Lung (tissue), 13 donors: ENCODE results near the gene KRTAP4-1. TPM values are rescaled to one million over a fixed set of nuclear protein-coding genes. Genes with fewer than 3 reads are reported as not detected.
"Not testable (repeated sequence)": the region's sequence is repeated elsewhere in the genome, so short reads cannot be mapped to it uniquely, and the experiment has no call there.

ENCODE experiments used
- ATAC-seq: fragments of 200-7000 bp; cut with Tn5 transposase; one replicate; pipeline ENCODE4 v1.9.1; 2020; ENCODE audit warnings: moderate number of reproducible peaks; ENCODE audit not compliant: insufficient read depth, low FRiP score
- DNase-seq, 3 donors: peaks; one replicate each; pipeline ENCODE4 v3.0.0-alpha.2; 2013 to 2017
- H3K27ac ChIP-seq, 2 donors: one replicate each; pipeline ENCODE4 v1.5.1; 2013; ENCODE audit warnings: mild to moderate bottlenecking in 2 of 2, moderate library complexity in 2 of 2, control low read depth in 1 of 2, inconsistent platforms in 1 of 2, low read depth in 1 of 2, low read length in 1 of 2
- H3K27me3 ChIP-seq, 3 donors: one replicate each; pipeline ENCODE4 v1.5.1; 2013; ENCODE audit warnings: low read length in 2 of 3; ENCODE audit not compliant: control insufficient read depth in 3 of 3, insufficient read depth in 3 of 3
- H3K36me3 ChIP-seq, 4 donors: one replicate each; pipeline ENCODE4 v1.5.1; 2013; ENCODE audit warnings: low read length in 4 of 4, mild to moderate bottlenecking in 1 of 4, moderate library complexity in 1 of 4; ENCODE audit not compliant: control insufficient read depth in 4 of 4, insufficient read depth in 4 of 4
- H3K4me1 ChIP-seq, 5 donors: one replicate each; pipeline ENCODE4 v1.5.1; 2013; ENCODE audit warnings: low read length in 5 of 5, mild to moderate bottlenecking in 2 of 5, moderate library complexity in 1 of 5; ENCODE audit not compliant: control insufficient read depth in 5 of 5, insufficient read depth in 5 of 5
- H3K4me3 ChIP-seq: one replicate; pipeline ENCODE4 v1.5.1; 2013; ENCODE audit warnings: mild to moderate bottlenecking, control low read depth, moderate library complexity
- H3K9ac ChIP-seq, 2 donors: one replicate each; pipeline ENCODE4 v1.5.1; 2013; ENCODE audit warnings: low read length in 2 of 2, control low read depth in 1 of 2; ENCODE audit not compliant: insufficient read depth in 1 of 2
- H3K9me3 ChIP-seq, 4 donors: one replicate each; pipeline ENCODE4 v1.5.1; 2013; ENCODE audit warnings: low read length in 3 of 4, mild to moderate bottlenecking in 1 of 4, moderate library complexity in 1 of 4; ENCODE audit not compliant: control insufficient read depth in 4 of 4, insufficient read depth in 3 of 4
- WGBS, 2 donors: extraction: QIAGEN DNeasy Blood & Tissue Kit; methylation state at CpG; one replicate each; pipeline ENCODE4 v1.1.7; 2013; 5-methylcytosine and 5-hydroxymethylcytosine counted together
- polyA plus RNA-seq, 2 donors: library from polyadenylated mRNA; stranded (reverse); fragments of 200-250 nt; gene quantifications; one replicate each; pipeline ENCODE4 v1.2.1, GENCODE V29; 2013
- small RNA-seq: library from RNA; depleted of rRNA; stranded (forward); fragments of <200 nt; gene quantifications from one replicate; pipeline ENCODE3, GENCODE V24; 2014; ENCODE audit warnings: low replicate concordance
- total RNA-seq, 2 donors: library from RNA; depleted of rRNA in 1 of 2; stranded (reverse); fragments of >200 nt in 1 of 2; gene quantifications; one replicate each; pipeline ENCODE4 v1.2.1, GENCODE V29; 2014 to 2021
- TF ChIP-seq, protein P1 (sequence below): IDR thresholded peaks from 2 replicates; pipeline ENCODE4 v1.5.1; 2012; ENCODE audit warnings: mild to moderate bottlenecking; ENCODE audit errors: control extremely low read depth, extremely low read depth
- donor health status: control.
- donor health status: control.
- donor health status: Bipolar disorder and iron deficiency.
- donor health status: healthy.
- donor health status: DM: yes; HTN: yes; CAD: no.

Gene KRTAP4-1
- total and polyA plus RNA-seq, 4 donors, result not detected

DNA sequence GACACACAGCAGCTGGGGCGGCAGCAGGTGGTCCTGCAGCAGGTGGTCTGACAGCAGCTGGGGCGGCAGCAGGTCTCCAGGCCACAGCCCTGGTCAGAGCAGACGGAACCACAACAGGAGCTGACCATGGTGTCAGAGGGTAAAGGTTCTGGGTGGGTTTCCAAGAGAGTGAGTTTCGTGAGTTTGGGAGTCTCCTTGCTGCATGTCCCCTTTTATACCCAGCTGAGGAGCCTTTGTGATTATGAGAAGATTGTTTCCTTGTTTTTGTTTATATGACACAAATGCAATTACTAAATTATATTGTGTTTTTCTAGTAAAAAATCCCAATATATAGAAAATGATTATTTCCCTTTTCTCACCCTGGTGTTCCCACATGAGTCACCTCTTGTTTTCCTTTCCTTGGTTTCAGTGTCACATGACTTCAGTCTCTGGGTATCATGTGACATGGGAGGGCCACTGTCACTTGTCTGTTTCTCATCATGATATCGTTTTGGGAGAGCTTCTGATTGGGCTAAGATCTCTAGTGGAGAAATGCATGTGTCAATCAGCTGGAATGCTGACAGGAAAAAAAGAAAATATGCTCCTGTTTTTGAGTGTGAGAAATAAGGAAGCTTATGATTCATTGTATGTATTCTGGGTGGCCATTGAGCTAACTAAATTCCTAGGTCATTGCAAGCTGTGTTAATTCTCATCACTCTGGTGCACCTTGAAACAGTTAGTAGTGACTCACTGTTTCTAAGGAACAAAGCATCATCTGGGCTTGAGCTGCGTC is 44.2 kb downstream of the KRTAP4-1 start, which contains the start of gene KRTAP4-6:
KRTAP4-6 (minus strand) TSS at position 185 of the 772 bp plus-strand sequence; CDS start at position 128, 57 bp downstream.
- ATAC-seq, result no peak
- TF ChIP-seq, protein P1, sequence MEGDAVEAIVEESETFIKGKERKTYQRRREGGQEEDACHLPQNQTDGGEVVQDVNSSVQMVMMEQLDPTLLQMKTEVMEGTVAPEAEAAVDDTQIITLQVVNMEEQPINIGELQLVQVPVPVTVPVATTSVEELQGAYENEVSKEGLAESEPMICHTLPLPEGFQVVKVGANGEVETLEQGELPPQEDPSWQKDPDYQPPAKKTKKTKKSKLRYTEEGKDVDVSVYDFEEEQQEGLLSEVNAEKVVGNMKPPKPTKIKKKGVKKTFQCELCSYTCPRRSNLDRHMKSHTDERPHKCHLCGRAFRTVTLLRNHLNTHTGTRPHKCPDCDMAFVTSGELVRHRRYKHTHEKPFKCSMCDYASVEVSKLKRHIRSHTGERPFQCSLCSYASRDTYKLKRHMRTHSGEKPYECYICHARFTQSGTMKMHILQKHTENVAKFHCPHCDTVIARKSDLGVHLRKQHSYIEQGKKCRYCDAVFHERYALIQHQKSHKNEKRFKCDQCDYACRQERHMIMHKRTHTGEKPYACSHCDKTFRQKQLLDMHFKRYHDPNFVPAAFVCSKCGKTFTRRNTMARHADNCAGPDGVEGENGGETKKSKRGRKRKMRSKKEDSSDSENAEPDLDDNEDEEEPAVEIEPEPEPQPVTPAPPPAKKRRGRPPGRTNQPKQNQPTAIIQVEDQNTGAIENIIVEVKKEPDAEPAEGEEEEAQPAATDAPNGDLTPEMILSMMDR, result no peak

GRCh38 chr17:41139865-41140264 is 44.8 kb downstream of the KRTAP4-1 start:
- not testable (repeated sequence) for H3K4me1 ChIP-seq, H3K27ac ChIP-seq, H3K36me3 ChIP-seq, H3K4me3 ChIP-seq, H3K9ac ChIP-seq, H3K27me3 ChIP-seq, ATAC-seq, DNase-seq
- peaks cover 0 to 12% (median 4%) of the 10 kb centered on the region in 4 donors for H3K9me3 ChIP-seq
- WGBS, 2 donors, result 89 to 97% methylated on average over 12 of the region's 12 CpGs

More for the DNA sequence above, 44.2 kb downstream of the KRTAP4-1 start, which contains the start of gene KRTAP4-6:
- Histone ChIP-seq H3K27ac (no peak within 1 kb of the TSS), H3K9me3 (peaks cover 0 to 12% (median 4%) of the 10 kb centered on the region in 4 donors), H3K27me3 (no peaks in the 10 kb centered on the region), H3K4me3 (no peak within 1 kb of the TSS), H3K4me1 (no peaks in the 10 kb centered on the region), H3K9ac (no peak within 1 kb of the TSS), H3K36me3 (no peaks in the 10 kb centered on the region)
- WGBS, 2 donors, result 91 to 92% methylated on average over 6 of the region's 6 CpGs
- DNase-seq, result no peak

Small RNA genes lying within 50 kb of the gene (small RNA-seq; reads per million reads assigned to genes)
- not detected for gene KRTAP4-17P

Other genes with a start within 250 kb of the KRTAP4-1 start
Only the 30 nearest of the 41 such genes appear.
- gene KRTAP1-5, start 157.7 kb downstream of the KRTAP4-1 start, total RNA-seq, result not detected
- gene KRTAP1-5, start 157.7 kb downstream of the KRTAP4-1 start, polyA plus RNA-seq, result not detected
- gene KRTAP1-4, start 154.7 kb downstream of the KRTAP4-1 start, total RNA-seq, result not detected
- not detected for gene KRTAP1-4, start 154.7 kb downstream of the KRTAP4-1 start, polyA plus RNA-seq
- gene KRTAP1-3, start 150.0 kb downstream of the KRTAP4-1 start, total RNA-seq, result not detected
- gene KRTAP1-3, start 150.0 kb downstream of the KRTAP4-1 start, polyA plus RNA-seq, result not detected
- gene KRTAP1-1, start 143.5 kb downstream of the KRTAP4-1 start, total RNA-seq, result not detected
- gene KRTAP1-1, start 143.5 kb downstream of the KRTAP4-1 start, polyA plus RNA-seq, result not detected
- gene KRTAP2-1, start 137.6 kb downstream of the KRTAP4-1 start, total RNA-seq, result not detected
- gene KRTAP2-1, start 137.6 kb downstream of the KRTAP4-1 start, polyA plus RNA-seq, result not detected
- gene KRTAP2-2, start 129.7 kb downstream of the KRTAP4-1 start, total RNA-seq, result not detected
- not detected for gene KRTAP2-2, start 129.7 kb downstream of the KRTAP4-1 start, polyA plus RNA-seq
- not detected for gene KRTAP2-3, start 124.8 kb downstream of the KRTAP4-1 start, total RNA-seq
- gene KRTAP2-3, start 124.8 kb downstream of the KRTAP4-1 start, polyA plus RNA-seq, result not detected
- gene KRTAP2-4, start 119.0 kb downstream of the KRTAP4-1 start, total RNA-seq, result not detected
- not detected for gene KRTAP2-4, start 119.0 kb downstream of the KRTAP4-1 start, polyA plus RNA-seq
- not detected for gene KRTAP4-7, start 100.8 kb downstream of the KRTAP4-1 start, total RNA-seq
- gene KRTAP4-7, start 100.8 kb downstream of the KRTAP4-1 start, polyA plus RNA-seq, result not detected
- gene KRTAP4-8, start 86.8 kb downstream of the KRTAP4-1 start, total RNA-seq, result not detected
- not detected for gene KRTAP4-8, start 86.8 kb downstream of the KRTAP4-1 start, polyA plus RNA-seq
- gene KRTAP4-16, start 82.7 kb downstream of the KRTAP4-1 start, total RNA-seq, result not detected
- gene KRTAP4-16, start 82.7 kb downstream of the KRTAP4-1 start, polyA plus RNA-seq, result not detected
- gene KRTAP4-9, start 79.5 kb downstream of the KRTAP4-1 start, total RNA-seq, result not detected
- gene KRTAP4-9, start 79.5 kb downstream of the KRTAP4-1 start, polyA plus RNA-seq, result not detected
- under 1 TPM in 1 of 2 donors, not detected in 1; 0.34 TPM for gene KRTAP4-11, start 66.5 kb downstream of the KRTAP4-1 start, total RNA-seq
- gene KRTAP4-11, start 66.5 kb downstream of the KRTAP4-1 start, polyA plus RNA-seq, result not detected
- not detected for gene KRTAP4-12, start 60.7 kb downstream of the KRTAP4-1 start, total RNA-seq
- gene KRTAP4-12, start 60.7 kb downstream of the KRTAP4-1 start, polyA plus RNA-seq, result not detected
- gene KRTAP4-6, start 44.4 kb downstream of the KRTAP4-1 start, total RNA-seq, result not detected
- gene KRTAP4-6, start 44.4 kb downstream of the KRTAP4-1 start, polyA plus RNA-seq, result not detected
- not detected for gene KRTAP4-5, start 35.1 kb downstream of the KRTAP4-1 start, total RNA-seq
- gene KRTAP4-5, start 35.1 kb downstream of the KRTAP4-1 start, polyA plus RNA-seq, result not detected
- gene KRTAP4-4, start 24.2 kb downstream of the KRTAP4-1 start, total RNA-seq, result not detected
- gene KRTAP4-4, start 24.2 kb downstream of the KRTAP4-1 start, polyA plus RNA-seq, result not detected
- not detected for gene KRTAP4-3, start 16.7 kb downstream of the KRTAP4-1 start, total RNA-seq
- gene KRTAP4-3, start 16.7 kb downstream of the KRTAP4-1 start, polyA plus RNA-seq, result not detected
- gene KRTAP4-2, start 6.7 kb downstream of the KRTAP4-1 start, total RNA-seq, result not detected
- not detected for gene KRTAP4-2, start 6.7 kb downstream of the KRTAP4-1 start, polyA plus RNA-seq
- not detected for gene KRTAP9-1, start 5.0 kb upstream of the KRTAP4-1 start, total RNA-seq
- gene KRTAP9-1, start 5.0 kb upstream of the KRTAP4-1 start, polyA plus RNA-seq, result not detected
- not detected for gene KRTAP9-2, start 41.7 kb upstream of the KRTAP4-1 start, total RNA-seq
- gene KRTAP9-2, start 41.7 kb upstream of the KRTAP4-1 start, polyA plus RNA-seq, result not detected
- not detected for gene KRTAP9-3, start 47.5 kb upstream of the KRTAP4-1 start, total RNA-seq
- gene KRTAP9-3, start 47.5 kb upstream of the KRTAP4-1 start, polyA plus RNA-seq, result not detected
- not detected for gene KRTAP9-8, start 53.1 kb upstream of the KRTAP4-1 start, total RNA-seq
- not detected for gene KRTAP9-8, start 53.1 kb upstream of the KRTAP4-1 start, polyA plus RNA-seq
- gene KRTAP9-4, start 64.8 kb upstream of the KRTAP4-1 start, total RNA-seq, result not detected
- gene KRTAP9-4, start 64.8 kb upstream of the KRTAP4-1 start, polyA plus RNA-seq, result not detected
- not detected for gene KRTAP9-9, start 70.5 kb upstream of the KRTAP4-1 start, total RNA-seq
- not detected for gene KRTAP9-9, start 70.5 kb upstream of the KRTAP4-1 start, polyA plus RNA-seq
- gene KRTAP9-6, start 80.5 kb upstream of the KRTAP4-1 start, total RNA-seq, result not detected
- gene KRTAP9-6, start 80.5 kb upstream of the KRTAP4-1 start, polyA plus RNA-seq, result not detected
- gene KRTAP9-7, start 90.8 kb upstream of the KRTAP4-1 start, total RNA-seq, result not detected
- gene KRTAP9-7, start 90.8 kb upstream of the KRTAP4-1 start, polyA plus RNA-seq, result not detected
- gene KRTAP29-1, start 117.9 kb upstream of the KRTAP4-1 start, total RNA-seq, result not detected
- gene KRTAP29-1, start 117.9 kb upstream of the KRTAP4-1 start, polyA plus RNA-seq, result not detected
- gene KRTAP16-1, start 124.4 kb upstream of the KRTAP4-1 start, total RNA-seq, result not detected
- gene KRTAP16-1, start 124.4 kb upstream of the KRTAP4-1 start, polyA plus RNA-seq, result not detected
- gene KRTAP17-1, start 130.8 kb upstream of the KRTAP4-1 start, total RNA-seq, result not detected
- gene KRTAP17-1, start 130.8 kb upstream of the KRTAP4-1 start, polyA plus RNA-seq, result not detected